TTC549 (cell line): Measurements from ENCODE around the gene LPAR1.

Experiments used
- FAIRE-seq: peaks from 2 replicates; lab custom pipeline; 2012; peaks lifted over from hg19 to GRCh38; lab: Jason Lieb, UNC

The LPAR1 gene

GRCh38 chr9:110999379-110999778 is 38.9 kb downstream of the LPAR1 start:
- FAIRE-seq, result no peak

- FAIRE-seq, result no peak
These were observed 40.4 kb downstream of the LPAR1 start for GRCh38 chr9:110997847-110998246.

DNA sequence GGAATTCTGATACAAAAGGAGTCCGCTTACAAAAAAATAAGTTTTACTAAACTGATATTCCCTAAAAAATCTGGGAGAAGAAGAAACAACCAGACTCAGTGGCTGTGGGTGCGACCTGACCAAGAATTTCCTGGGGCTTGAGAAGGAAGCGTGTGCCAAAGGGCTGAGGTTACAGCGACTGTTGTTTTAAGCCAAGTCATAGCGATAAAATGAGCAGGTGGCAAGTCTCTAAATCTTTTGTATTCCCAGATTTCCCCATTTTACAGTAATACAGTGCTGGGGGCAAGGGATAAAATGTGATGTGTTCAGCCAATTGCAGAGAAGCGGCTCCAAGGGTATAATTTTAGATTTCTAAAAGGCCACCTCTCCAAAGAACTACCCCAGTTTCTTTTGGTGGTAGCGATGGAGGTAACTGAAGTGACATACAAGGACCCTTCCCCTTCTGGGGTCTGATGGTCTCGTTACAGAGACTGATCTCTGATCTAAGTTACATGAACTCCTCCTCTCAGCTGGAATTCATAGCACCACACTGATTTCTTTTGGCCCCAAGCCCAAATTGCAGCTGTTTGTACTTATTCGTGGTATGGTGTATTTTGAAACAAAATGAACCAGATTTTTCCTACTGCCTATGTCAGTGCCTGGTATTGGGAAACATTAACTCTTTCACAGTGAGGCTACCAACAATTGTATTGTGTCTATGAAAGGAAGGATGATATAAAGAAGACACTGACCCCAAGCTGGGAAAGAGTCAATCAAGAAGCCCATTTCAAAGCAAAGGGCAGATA is 41.6 kb downstream of the LPAR1 start:
- FAIRE-seq, result no peak

DNA sequence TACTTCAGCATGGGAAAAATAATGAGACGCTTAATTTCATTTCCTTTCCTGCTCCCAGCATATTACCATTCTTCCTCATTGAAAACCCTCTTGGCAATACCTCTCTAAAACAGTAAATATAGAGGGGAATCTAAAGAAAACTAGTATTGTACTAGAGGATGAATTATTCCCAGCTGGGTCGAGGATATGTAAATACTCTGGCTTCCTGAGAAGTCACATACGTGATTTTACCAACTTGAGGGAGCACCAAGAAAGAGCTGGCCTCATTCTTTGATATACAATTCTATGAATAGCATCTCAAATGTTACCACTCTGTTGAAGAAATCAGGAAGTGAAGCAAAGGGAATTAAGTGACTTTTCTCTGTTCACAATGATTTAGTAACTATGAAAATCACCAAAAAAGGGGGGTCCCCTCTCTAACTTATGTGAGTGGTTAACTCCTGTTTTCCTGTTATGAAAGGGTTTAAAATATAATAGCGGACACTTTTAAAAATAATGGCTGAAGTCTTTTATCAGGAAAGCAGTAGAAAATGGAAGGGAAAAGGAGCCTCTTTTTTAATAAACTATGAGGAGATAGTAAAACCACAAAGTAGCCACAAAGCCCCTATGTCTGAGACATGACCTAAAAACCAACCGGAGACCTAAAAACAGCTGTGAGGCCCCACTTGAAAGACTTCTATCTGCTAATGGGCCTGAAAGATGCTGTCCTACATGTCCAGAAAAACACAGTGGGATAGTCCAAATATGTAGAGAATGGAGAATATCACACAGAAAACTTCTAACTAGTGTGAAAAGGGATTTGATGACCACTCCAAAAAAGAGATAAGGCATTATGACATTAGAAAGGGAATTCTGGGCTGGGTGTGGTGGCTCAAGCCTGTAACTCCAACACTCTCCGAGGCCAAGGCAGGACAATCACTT is 42.6 kb downstream of the LPAR1 start:
- no peak for FAIRE-seq

- FAIRE-seq, result no peak
These were observed 43.5 kb downstream of the LPAR1 start for GRCh38 chr9:110994771-110995241.

GRCh38 chr9:110990481-110990880 is 47.8 kb downstream of the LPAR1 start:
- no peak for FAIRE-seq

GRCh38 chr9:110986529-110986928 is 51.7 kb downstream of the LPAR1 start:
- FAIRE-seq, result no peak

GRCh38 chr9:110984890-110985437 is 53.3 kb downstream of the LPAR1 start:
- FAIRE-seq, result no peak

DNA sequence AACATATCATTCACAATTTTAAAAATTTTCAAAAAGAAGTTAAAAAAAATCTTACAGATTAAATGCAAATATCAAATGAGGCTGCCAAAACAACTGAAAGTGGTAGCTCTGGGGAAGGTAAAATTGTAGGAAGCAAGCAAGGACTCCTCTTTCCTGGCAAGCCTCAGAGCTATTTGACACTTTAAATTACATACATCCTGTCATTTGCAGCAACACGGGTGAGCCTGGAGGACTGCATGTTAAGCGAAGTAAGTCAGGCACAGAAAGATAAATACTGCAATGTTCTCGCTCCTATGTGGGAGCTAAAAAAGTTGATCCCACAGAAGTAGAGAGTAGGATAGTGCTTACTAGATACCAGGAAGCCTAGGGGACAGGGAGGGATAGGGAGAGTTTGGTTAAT is 58.0 kb downstream of the LPAR1 start:
- no peak for FAIRE-seq

DNA sequence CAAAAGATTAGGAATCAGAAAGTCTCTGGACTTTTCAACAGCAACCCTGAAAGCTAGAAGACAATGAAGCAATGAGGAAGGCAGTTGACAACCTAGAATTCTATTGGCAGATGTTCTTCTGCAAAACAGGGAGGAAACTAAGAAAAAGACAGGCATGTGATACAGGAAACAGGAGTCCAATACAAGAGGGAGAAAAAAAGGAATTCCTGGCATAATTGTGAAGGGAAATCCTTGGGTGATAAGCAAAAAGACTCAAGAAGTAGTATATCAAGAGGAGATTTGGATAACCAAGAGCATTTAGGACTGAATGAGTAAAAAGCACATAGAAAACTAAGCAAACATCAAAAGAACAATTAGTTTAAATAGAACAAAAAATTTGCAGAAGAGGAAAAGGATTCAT is 58.6 kb downstream of the LPAR1 start:
- FAIRE-seq, result no peak

- no peak for FAIRE-seq
These were observed 59.8 kb downstream of the LPAR1 start for GRCh38 chr9:110978516-110978915.

GRCh38 chr9:110977259-110977709 is 61.0 kb downstream of the LPAR1 start:
- FAIRE-seq, result no peak

- no peak for FAIRE-seq
These were observed 62.3 kb downstream of the LPAR1 start for GRCh38 chr9:110975969-110976368.

DNA sequence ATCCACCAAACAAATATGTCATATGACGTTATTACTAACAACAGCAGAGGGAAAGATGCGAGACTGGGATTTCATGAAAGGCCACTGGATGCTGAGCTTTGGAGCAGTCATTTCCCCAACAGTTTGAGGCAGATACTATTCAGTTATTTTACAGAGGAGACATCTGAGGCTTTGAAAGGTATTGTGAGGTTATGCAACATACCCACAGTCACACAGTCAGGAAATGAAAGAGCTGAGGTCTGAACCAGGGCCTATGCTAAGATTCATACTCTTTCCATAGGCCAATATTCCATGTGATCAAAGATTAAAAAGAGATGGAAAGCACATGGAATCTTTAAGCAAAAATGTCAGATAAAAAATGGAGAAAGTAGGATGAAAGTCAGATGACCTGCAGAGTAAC is 63.0 kb downstream of the LPAR1 start:
- no peak for FAIRE-seq

- no peak for FAIRE-seq
These were observed 66.6 kb downstream of the LPAR1 start for GRCh38 chr9:110971705-110972104.

DNA sequence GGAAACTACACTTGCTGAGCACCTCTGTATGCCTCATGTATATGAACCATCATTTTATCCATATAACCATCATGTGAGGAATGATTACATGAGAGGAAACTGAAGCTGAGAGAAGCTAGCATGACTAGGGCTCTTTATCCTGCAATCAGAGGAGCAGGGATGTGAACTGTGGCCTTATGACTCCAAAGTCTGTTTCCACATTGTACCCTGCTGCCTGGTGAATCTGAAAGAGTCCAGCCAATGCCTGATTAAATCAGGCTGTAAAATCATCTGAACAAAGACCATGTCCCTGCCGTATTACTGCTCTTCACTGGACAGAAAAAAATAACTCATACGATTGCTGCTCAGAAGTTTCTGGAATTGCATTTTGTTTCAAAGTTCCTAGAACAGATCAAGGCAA is 67.0 kb downstream of the LPAR1 start:
- no peak for FAIRE-seq

GRCh38 chr9:110969971-110970386 is 68.3 kb downstream of the LPAR1 start:
- FAIRE-seq, result no peak

- FAIRE-seq, result no peak
These were observed 70.2 kb downstream of the LPAR1 start for GRCh38 chr9:110968096-110968495.

DNA sequence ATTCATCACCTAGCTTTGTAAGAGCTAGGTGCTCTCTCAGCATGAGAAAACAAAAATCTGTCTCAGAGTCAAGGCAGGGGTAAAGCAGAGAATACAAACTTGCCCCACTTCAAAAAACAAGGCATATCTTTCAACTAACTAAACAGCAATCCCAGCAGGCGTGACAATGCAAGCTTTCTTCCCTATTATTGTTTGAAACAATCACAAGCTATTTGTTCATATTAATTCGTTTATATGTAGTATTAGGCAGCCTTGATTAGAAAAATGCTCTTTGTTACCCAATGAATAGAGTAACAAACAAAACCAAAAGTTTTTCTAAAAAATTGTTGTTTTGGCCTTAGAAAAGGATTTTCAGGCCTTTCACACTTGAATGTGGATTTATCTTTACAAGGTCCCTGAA is 71.1 kb downstream of the LPAR1 start:
- FAIRE-seq, result no peak

- FAIRE-seq, result no peak
These were observed 78.0 kb downstream of the LPAR1 start for GRCh38 chr9:110960288-110960687.

DNA sequence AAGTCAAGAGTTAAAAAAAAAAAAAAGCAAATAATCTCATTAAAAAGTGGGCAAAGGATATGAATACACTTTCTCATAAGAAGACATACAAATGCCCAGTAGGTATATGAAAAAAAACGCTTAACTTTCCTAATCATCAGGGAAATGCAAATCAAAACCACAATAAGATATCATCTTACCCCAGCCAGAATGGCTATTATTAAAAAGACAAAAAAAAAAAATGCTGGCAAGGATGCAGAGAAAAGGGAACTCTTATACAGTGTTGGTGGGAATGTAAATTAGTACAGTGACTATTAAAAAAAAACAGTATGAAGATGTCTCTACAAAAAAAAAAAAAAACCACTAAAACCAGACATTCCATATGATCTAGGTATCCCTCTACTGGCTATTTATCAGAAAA is 79.4 kb downstream of the LPAR1 start:
- no peak for FAIRE-seq

DNA sequence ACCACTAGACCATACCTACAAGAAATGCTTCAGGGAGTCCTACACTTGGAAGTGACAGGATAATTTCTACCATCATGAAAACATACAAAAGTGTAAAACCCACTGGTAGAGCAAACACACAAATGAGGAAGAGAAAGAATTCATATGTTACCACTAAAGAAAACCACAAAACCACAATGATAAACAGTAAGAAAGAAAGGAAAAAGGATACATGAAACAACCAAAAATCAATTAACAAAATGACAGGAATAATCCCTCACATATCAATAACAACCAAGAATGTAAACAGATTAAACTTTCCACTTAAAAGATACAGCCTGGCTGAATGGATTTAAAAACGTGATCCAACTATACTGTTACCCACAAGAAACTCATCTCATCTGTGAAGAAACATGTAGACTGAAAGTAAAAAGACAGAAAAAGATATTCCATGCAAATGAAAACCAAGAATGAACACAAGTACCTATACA is 83.4 kb downstream of the LPAR1 start:
- no peak for FAIRE-seq

DNA sequence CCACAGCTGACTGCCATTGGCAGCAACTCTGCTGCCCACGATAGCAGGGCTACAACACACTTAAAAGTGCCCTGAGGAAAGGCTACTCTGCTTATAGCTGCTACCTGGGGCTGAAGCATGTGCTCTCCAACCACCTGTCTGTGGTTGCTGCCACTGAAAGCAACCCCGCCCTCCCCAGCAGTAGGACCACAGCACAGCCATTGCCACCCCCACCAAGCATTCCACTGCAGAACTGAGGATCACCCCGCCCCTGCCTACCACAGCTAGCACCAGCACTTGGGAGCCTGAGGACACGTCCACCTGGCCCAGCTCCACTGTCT is 85.8 kb downstream of the LPAR1 start:
- FAIRE-seq, result no peak
